Measurements from ENCODE around the gene SLCO4A1. TPM values are rescaled to one million over a fixed set of nuclear protein-coding genes. Genes with fewer than 3 reads are reported as not detected.

SLCO4A1 gene
- total RNA-seq, 2 donors from 2014 or later: 2.9 to 5.0 TPM

- no peak for DNase-seq
- 92 to 93% methylated on average over 17 to 37 of the region's 37 CpGs for WGBS, 2 experiments (ENCODE audit: insufficient coverage in 1 of 2, insufficient read length in 1 of 2)
- H3K27me3 ChIP-seq (ENCODE audit: control insufficient read depth, insufficient read depth, low read length, poor library complexity, severe bottlenecking): no peaks in the 10 kb centered on the region
- TF ChIP-seq CTCF (conservative IDR thresholded peaks at IDR 0.05): no peak
- H3K4me1 ChIP-seq (ENCODE audit: control insufficient read depth, insufficient read depth, low read length): no peaks in the 10 kb centered on the region
- no peaks in the 10 kb centered on the region for H3K36me3 ChIP-seq (ENCODE audit: control insufficient read depth, insufficient read depth, low read length)
- no peaks in the 10 kb centered on the region for H3K27me3 Mint-ChIP-seq (ENCODE audit: insufficient read depth)
- H3K4me3 ChIP-seq (ENCODE audit: low read length): no peak overlapping the region
- no peaks in the 10 kb centered on the region for H3K36me3 Mint-ChIP-seq (ENCODE audit: low read depth)
- no peaks in the 10 kb centered on the region for H3K9me3 Mint-ChIP-seq
- no peaks in the 10 kb centered on the region for H3K4me1 Mint-ChIP-seq
- H3K4me3 Mint-ChIP-seq: no peak overlapping the region
- H3K27ac ChIP-seq (ENCODE audit: low read depth, low read length): no peak overlapping the region
- H3K27ac Mint-ChIP-seq: no peak overlapping the region
- H3K9me3 ChIP-seq (ENCODE audit: control insufficient read depth, low read length): no peaks in the 10 kb centered on the region
- no peak overlapping the region for H3K9ac ChIP-seq (ENCODE audit: extremely low read depth, low read length, poor library complexity, severe bottlenecking)
These were observed 38.2 kb upstream of the SLCO4A1 start for GRCh38 chr20:62603907-62604785.

GRCh38 chr20:62604796-62605195 lies 37.5 kb upstream of the SLCO4A1 start:
- H3K9ac ChIP-seq (ENCODE audit: extremely low read depth, low read length, poor library complexity, severe bottlenecking): no peak overlapping the region
- no peaks in the 10 kb centered on the region for H3K27me3 Mint-ChIP-seq (ENCODE audit: insufficient read depth)

GRCh38 chr20:62605236-62605943 lies 36.9 kb upstream of the SLCO4A1 start:
- H3K9ac ChIP-seq (ENCODE audit: extremely low read depth, low read length, poor library complexity, severe bottlenecking): no peak overlapping the region
- no peak overlapping the region for H3K4me3 ChIP-seq (ENCODE audit: low read length)
- Mint-ChIP-seq H3K36me3 (ENCODE audit: low read depth) (no peaks in the 10 kb centered on the region), H3K4me3 (no peak overlapping the region), H3K27me3 (ENCODE audit: insufficient read depth) (no peaks in the 10 kb centered on the region), H3K27ac (no peak overlapping the region), H3K4me1 (no peaks in the 10 kb centered on the region), H3K9me3 (peaks cover under 1% of the 10 kb centered on the region)
- H3K27ac ChIP-seq (ENCODE audit: low read depth, low read length): no peak overlapping the region
- no peak for DNase-seq
- H3K9me3 ChIP-seq (ENCODE audit: control insufficient read depth, low read length): no peaks in the 10 kb centered on the region
- H3K4me1 ChIP-seq (ENCODE audit: control insufficient read depth, insufficient read depth, low read length): no peaks in the 10 kb centered on the region
- TF ChIP-seq CTCF (conservative IDR thresholded peaks at IDR 0.05): no peak
- H3K36me3 ChIP-seq (ENCODE audit: control insufficient read depth, insufficient read depth, low read length): no peaks in the 10 kb centered on the region
- WGBS, 2 experiments (ENCODE audit: insufficient coverage in 1 of 2, insufficient read length in 1 of 2): 89 to 100% methylated on average over 6 to 11 of the region's 11 CpGs
- H3K27me3 ChIP-seq (ENCODE audit: control insufficient read depth, insufficient read depth, low read length, poor library complexity, severe bottlenecking): no peaks in the 10 kb centered on the region

More at GRCh38 chr20:62604796-62605195, 37.5 kb upstream of the SLCO4A1 start:
- Histone ChIP-seq H3K4me3 (ENCODE audit: low read length) (no peak overlapping the region), H3K36me3 (ENCODE audit: control insufficient read depth, insufficient read depth, low read length) (no peaks in the 10 kb centered on the region), H3K27me3 (ENCODE audit: control insufficient read depth, insufficient read depth, low read length, poor library complexity, severe bottlenecking) (no peaks in the 10 kb centered on the region), H3K27ac (ENCODE audit: low read depth, low read length) (no peak overlapping the region), H3K4me1 (ENCODE audit: control insufficient read depth, insufficient read depth, low read length) (no peaks in the 10 kb centered on the region), H3K9me3 (ENCODE audit: control insufficient read depth, low read length) (no peaks in the 10 kb centered on the region)
- Mint-ChIP-seq H3K9me3 (no peaks in the 10 kb centered on the region), H3K4me3 (no peak overlapping the region), H3K4me1 (no peaks in the 10 kb centered on the region), H3K27ac (no peak overlapping the region), H3K36me3 (ENCODE audit: low read depth) (no peaks in the 10 kb centered on the region)
- no peak for DNase-seq
- no peak for TF ChIP-seq CTCF (conservative IDR thresholded peaks at IDR 0.05)
- 82 to 89% methylated on average over 5 to 9 of the region's 9 CpGs for WGBS, 2 experiments (ENCODE audit: insufficient coverage in 1 of 2, insufficient read length in 1 of 2)
